Effector memory CD8-positive, alpha-beta T cell (primary cell): ENCODE data around the gene MRAP.

Experiments
- ATAC-seq: fragments of 150-1000 bp; cut with Tn5 transposase; replicated peaks from 2 replicates; pipeline ENCODE4 v1.10.0; 2021; ENCODE audit warnings: mild to moderate bottlenecking, moderate library complexity
- DNase-seq, 3 experiments: peaks; one replicate each; pipeline ENCODE4 v3.0.0; 2021
- H3K27ac Mint-ChIP-seq, 2 donors: one replicate each; pipeline ENCODE4 v1.8.0; 2022; ENCODE audit warnings: mild to moderate bottlenecking in 2 of 2, mixed read lengths in 2 of 2, moderate library complexity in 2 of 2
- H3K27me3 Mint-ChIP-seq, 2 donors: one replicate each; pipeline ENCODE4 v1.8.0; 2022; ENCODE audit warnings: mixed read lengths in 2 of 2
- H3K36me3 Mint-ChIP-seq: one replicate; pipeline ENCODE4 v1.8.0; 2022; ENCODE audit warnings: mild to moderate bottlenecking, moderate library complexity, mixed read lengths; ENCODE audit not compliant: insufficient read depth
- H3K4me1 Mint-ChIP-seq, 2 donors: one replicate each; pipeline ENCODE4 v1.8.0; 2022; ENCODE audit warnings: low read depth in 2 of 2, mixed read lengths in 2 of 2
- H3K4me3 Mint-ChIP-seq, 2 donors: one replicate each; pipeline ENCODE4 v1.8.0; 2022; ENCODE audit warnings: mild to moderate bottlenecking in 2 of 2, mixed read lengths in 2 of 2, moderate library complexity in 2 of 2
- H3K9me3 Mint-ChIP-seq, 2 donors: one replicate each; pipeline ENCODE4 v1.8.0; 2022; ENCODE audit warnings: mixed read lengths in 2 of 2

MRAP gene

DNA sequence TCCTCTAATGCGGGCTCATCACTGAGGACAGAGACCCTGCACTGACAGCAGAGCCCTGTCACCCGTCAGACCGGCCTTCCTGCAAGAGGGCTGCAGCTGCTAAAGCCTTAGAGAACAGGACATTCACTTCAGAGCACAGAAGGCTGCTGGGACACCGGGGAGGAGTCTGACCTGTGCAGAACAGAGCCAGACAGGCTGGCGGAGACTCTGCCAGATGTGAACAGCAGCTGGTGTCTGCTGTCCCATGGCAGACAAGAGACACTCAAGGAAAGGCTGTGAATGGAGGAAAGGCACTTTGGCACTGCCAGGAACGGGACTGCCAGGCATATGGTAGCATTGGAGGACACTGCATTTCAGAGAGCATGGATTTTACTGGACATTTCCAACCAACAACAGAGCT, 21.4 kb downstream of the MRAP start:
- no peak overlapping the region for H3K27ac Mint-ChIP-seq
- peaks cover 47% of the 10 kb centered on the region for H3K36me3 Mint-ChIP-seq
- DNase-seq (no peak), ATAC-seq (no peak)
- no peaks in the 10 kb centered on the region for H3K9me3 Mint-ChIP-seq
- no peaks in the 10 kb centered on the region for H3K27me3 Mint-ChIP-seq
- H3K4me3 Mint-ChIP-seq: no peak overlapping the region
- no peaks in the 10 kb centered on the region for H3K4me1 Mint-ChIP-seq

DNA sequence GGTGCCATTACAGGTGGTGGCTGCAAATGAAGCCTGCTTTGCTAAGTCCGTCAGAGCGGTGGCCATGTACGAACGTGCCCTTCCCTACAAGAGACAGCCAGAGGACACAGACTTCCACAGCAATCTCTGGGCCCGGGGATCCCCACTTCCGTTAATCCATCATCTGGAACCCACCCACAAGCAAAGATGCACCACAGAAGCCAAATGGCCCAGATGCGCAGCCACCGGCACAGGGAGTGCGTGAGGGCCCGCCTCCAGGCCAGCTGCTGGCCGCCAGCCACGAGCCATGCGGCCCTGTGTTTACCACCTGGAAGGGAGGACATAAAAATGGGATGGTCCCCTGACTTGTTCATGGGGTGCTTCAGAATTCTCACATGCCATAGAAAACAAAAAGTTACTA, 22.1 kb downstream of the MRAP start:
- no peak for ATAC-seq
- Mint-ChIP-seq H3K9me3 (no peaks in the 10 kb centered on the region), H3K36me3 (peaks cover 49% of the 10 kb centered on the region), H3K4me1 (no peaks in the 10 kb centered on the region), H3K27me3 (no peaks in the 10 kb centered on the region), H3K27ac (no peak overlapping the region), H3K4me3 (no peak overlapping the region)
- no peak for DNase-seq

DNA sequence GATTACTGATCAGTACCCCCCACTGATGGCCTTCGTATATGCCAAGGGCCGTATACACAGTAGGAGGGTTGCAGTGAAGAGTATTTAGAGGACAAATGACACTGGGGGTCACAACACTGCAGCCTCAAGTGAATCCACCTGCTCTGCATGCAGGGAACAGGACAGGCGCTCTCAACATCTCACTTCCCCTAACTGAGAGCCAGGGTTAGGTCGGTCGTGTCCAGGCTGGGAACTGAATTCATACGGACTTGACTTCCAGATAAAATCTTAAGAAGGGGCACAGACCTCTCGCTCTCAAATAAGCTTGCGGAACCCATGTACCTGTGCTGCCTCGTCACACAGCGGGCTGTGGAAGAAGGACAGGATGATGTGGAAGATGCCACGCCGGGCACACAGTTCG, 22.8 kb downstream of the MRAP start:
- no peak for DNase-seq
- Mint-ChIP-seq H3K36me3 (peaks cover 51% of the 10 kb centered on the region), H3K27me3 (no peaks in the 10 kb centered on the region), H3K4me3 (no peak overlapping the region), H3K9me3 (no peaks in the 10 kb centered on the region), H3K4me1 (no peaks in the 10 kb centered on the region), H3K27ac (no peak overlapping the region)
- no peak for ATAC-seq

DNA sequence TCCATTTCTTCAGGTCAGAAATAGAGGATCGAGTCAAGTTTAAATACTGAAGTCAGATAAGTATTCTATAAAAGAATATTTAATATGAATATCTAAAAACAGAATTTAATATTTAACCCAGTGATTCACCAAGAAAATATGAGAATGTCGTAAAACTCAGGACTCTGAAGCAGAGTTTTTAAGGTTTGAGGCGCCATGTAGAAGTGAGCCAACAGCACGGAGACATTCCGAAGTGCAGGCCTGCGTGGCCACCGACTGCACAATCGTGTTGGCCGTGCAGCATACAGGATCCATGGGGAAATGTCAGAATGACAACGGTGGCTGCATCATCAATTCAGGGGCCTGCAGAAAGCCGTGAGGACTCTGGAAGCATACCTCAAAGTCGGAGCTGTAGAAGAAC, 23.4 kb downstream of the MRAP start:
- DNase-seq (no peak), ATAC-seq (no peak)
- no peak overlapping the region for H3K4me3 Mint-ChIP-seq
- peaks cover 50% of the 10 kb centered on the region for H3K36me3 Mint-ChIP-seq
- no peaks in the 10 kb centered on the region for H3K9me3 Mint-ChIP-seq
- H3K27ac Mint-ChIP-seq: no peak overlapping the region
- H3K4me1 Mint-ChIP-seq: no peaks in the 10 kb centered on the region
- no peaks in the 10 kb centered on the region for H3K27me3 Mint-ChIP-seq

DNA sequence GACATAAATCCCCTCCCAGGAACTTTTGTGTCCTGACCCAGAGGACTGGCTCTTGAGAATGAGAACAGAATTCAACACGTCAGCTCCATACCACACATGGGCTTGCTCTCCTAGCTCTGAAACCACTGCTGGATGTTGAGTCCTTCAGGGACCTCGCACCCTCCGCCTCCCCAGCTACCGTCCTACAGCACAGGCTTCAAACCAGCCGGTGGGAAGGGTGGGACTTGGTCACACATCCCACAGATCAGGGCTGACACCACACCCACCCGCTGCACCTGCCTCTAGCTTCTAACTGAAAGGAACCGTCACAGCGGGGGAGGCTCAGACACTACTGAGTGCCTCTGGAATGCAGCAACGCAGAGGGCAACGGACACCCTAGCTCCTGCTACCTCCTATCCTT, 24.0 kb downstream of the MRAP start:
- no peak for DNase-seq
- no peak overlapping the region for H3K27ac Mint-ChIP-seq
- H3K9me3 Mint-ChIP-seq: no peaks in the 10 kb centered on the region
- no peaks in the 10 kb centered on the region for H3K4me1 Mint-ChIP-seq
- ATAC-seq: no peak
- no peaks in the 10 kb centered on the region for H3K27me3 Mint-ChIP-seq
- H3K4me3 Mint-ChIP-seq: no peak overlapping the region
- peaks cover 46% of the 10 kb centered on the region for H3K36me3 Mint-ChIP-seq

DNA sequence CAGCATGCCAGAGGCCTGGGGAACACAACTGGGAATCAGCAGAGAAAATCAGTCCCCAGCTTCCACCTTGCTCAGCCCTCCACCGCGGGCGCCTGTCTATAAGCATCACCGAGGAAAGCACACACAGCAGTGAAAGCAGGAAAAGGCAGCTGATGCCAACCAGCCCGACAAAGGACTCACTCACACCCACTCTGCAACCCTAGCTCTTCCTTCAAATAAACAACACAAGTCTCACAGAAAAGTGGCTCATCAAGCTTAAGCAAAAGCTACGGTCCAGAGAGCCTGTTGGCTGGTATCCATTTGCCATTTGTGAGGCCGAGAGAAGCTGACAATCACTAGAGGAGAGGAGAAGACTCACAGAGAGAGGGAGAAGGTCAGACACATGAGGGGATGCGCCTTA, 27.1 kb downstream of the MRAP start:
- ATAC-seq: no peak
- no peak overlapping the region for H3K4me3 Mint-ChIP-seq
- H3K27ac Mint-ChIP-seq: no peak overlapping the region
- no peak for DNase-seq
- H3K4me1 Mint-ChIP-seq: no peaks in the 10 kb centered on the region
- peaks cover 45% of the 10 kb centered on the region for H3K36me3 Mint-ChIP-seq
- H3K27me3 Mint-ChIP-seq: no peaks in the 10 kb centered on the region
- H3K9me3 Mint-ChIP-seq: no peaks in the 10 kb centered on the region

DNA sequence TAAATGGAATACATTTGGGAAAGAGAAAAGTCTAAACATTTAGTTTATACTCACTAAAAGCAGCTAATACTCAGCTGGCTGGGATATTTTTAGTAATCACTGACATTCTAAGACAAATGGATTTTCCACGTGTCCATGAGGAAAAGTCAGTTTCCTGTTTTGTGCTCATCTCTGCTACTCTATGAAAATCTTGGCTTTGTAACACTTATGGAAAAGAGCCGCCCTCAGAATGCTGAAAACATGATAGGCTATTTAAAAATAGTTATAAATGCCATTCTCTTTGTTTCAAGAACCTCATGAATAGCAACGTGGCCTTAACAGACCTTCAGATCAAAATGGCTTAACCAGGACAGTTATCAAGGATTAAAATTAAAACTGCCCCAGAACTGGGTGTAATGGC, 29.9 kb downstream of the MRAP start:
- Mint-ChIP-seq H3K27ac (peak overlapping the region in 1 of 2 donors; percentile 35), H3K4me3 (no peak overlapping the region), H3K36me3 (peaks cover 60% of the 10 kb centered on the region), H3K4me1 (no peaks in the 10 kb centered on the region), H3K27me3 (no peaks in the 10 kb centered on the region), H3K9me3 (no peaks in the 10 kb centered on the region)
- no peak for ATAC-seq
- no peak for DNase-seq

DNA sequence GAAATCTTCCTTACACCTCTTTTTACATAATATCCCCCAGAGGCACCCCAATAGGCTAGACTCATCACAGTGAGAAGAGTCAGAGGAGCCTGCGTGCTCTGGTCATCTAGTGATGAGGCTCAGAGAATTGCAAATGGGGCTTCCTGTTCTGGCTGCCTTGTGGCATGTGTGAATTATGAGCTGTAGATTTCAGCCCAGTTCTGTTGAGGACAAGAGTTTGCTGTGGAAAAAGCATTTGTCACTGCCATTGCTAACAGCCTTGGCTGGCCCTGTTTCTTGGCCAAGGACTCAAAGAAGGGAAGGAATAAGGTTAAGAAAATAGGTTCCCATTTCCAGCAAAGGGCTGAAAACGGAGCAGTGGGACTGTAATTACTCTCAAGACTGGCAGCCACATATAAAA, 30.7 kb downstream of the MRAP start:
- Mint-ChIP-seq H3K36me3 (peaks cover 60% of the 10 kb centered on the region), H3K27me3 (no peaks in the 10 kb centered on the region), H3K9me3 (no peaks in the 10 kb centered on the region), H3K4me3 (no peak overlapping the region), H3K27ac (no peak overlapping the region), H3K4me1 (no peaks in the 10 kb centered on the region)
- ATAC-seq: no peak
- no peak for DNase-seq

DNA sequence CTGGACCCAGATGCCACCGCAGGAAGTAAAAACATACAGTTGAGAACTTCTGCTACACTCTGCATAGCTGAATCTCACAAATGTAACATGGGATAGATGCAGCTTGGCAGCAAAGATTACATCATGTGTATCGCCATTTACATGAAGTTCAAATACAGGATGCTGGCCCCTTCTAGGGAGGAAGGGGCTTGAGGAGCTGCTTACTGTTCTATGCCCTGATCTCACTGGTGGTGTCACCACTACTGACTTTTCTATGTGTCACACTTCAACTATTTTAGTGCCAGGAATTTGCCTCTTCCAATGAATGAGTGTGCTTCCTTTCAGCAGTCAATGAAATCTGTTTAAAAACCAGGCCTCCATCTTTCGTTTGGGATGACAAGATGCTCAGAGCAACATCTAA, 31.1 kb downstream of the MRAP start:
- Mint-ChIP-seq H3K36me3 (peaks cover 60% of the 10 kb centered on the region), H3K27ac (no peak overlapping the region), H3K27me3 (no peaks in the 10 kb centered on the region), H3K9me3 (no peaks in the 10 kb centered on the region), H3K4me3 (no peak overlapping the region), H3K4me1 (no peaks in the 10 kb centered on the region)
- no peak for ATAC-seq
- DNase-seq: no peak

DNA sequence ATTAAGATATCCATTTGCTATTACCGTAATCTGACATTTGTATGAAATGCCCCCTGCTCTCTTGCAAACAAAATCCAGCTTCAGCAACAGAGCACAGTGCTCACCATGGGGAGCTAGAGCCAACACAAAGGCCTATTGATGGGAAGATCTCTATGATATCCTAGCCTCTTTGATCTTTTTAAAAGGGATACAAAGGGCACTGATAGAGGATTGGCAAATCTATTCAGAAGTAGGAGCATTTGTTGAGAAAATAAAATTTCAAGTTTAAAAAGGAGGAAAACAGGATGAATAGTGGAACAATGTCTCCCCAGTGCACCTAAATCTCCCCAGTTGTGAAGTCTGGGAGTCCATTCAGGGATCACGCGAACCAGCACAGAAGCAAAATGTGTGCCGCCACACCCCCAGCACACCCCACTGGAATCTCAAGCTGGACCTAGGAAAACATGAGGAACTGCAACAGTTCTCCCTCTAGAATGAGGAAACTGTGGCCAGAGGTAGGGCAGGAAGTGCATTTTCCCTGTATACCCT, 32.2 kb downstream of the MRAP start:
- peaks cover 0 to 3% of the 10 kb centered on the region in 2 donors for H3K4me1 Mint-ChIP-seq
- no peaks in the 10 kb centered on the region for H3K9me3 Mint-ChIP-seq
- H3K36me3 Mint-ChIP-seq: peaks cover 55% of the 10 kb centered on the region
- no peaks in the 10 kb centered on the region for H3K27me3 Mint-ChIP-seq
- no peak overlapping the region for H3K4me3 Mint-ChIP-seq
- no peak for ATAC-seq
- no peak for DNase-seq
- H3K27ac Mint-ChIP-seq: no peak overlapping the region

DNA sequence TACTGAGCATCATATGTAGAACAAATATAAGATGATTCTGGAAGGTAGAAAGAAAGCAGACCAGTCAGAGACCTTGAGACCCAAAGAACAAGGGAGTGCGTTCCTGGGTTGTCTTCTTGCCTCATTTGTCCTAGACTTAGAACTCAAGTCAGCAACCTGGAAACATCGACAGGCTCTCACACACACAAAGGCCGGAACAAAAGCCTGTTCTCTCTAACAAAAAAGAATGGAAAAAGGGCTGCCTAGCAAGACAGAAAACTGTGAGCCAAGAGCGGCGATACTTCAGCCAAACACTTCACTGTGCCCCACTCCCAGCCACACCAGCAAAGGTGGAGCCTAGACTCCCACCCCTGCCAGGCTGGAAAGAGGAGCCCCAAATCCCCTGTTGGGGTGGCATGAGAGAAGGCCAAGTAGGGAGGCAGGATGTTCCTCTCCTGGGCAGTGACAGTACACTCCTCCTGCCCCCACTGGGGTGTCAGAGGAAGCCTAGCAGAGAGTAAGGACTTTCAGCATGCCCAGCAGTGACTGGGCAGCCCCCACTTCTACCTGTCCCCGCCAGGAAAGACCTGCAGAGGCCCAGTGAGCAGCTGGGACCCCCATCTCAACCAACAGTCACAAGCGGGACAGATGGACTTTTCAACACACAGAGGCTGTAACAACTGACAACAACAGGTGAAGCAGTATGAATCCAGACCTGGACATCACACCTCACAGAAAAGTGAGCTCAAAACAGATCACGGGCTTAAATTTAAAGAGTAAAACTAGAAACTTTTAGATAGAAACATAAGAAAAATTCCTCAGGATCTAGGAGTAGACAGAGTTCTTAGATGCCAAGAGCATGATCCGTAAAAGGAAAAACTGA, 33.0 kb downstream of the MRAP start:
- Mint-ChIP-seq H3K27ac (peak overlapping the region; percentile 16 to 52), H3K9me3 (no peaks in the 10 kb centered on the region), H3K4me1 (peaks cover 0 to 3% of the 10 kb centered on the region in 2 donors), H3K4me3 (peak overlapping the region in 1 of 2 donors; percentile 6), H3K27me3 (no peaks in the 10 kb centered on the region), H3K36me3 (peaks cover 48% of the 10 kb centered on the region)
- ATAC-seq (no peak), DNase-seq (no peak)

DNA sequence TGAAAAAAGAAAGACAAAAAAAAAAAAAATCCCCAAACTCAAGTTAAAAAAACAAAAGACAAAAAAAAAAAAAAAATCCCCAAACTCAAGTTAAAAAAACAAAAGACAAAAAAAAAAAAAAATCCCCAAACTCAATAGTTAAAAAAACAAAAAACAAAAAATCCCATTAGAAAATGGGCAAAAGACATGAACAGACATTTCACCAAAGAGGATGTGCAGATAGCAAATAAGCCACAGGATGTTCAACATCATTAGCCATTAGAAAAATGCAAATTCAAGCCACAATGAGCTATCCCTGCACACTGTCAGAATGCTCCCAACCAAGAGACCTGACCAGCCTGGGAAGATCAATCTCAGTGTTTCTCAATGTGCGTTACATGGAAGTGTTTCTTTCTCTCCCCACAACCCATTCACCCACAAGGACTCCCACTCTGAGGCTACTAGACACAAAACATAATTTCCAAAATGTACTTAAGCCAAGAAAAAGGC, 33.9 kb downstream of the MRAP start:
- Mint-ChIP-seq H3K27ac (peak overlapping the region; percentile 16 to 52), H3K4me3 (peak overlapping the region in 1 of 2 donors; percentile 6), H3K4me1 (peaks cover 0 to 3% of the 10 kb centered on the region in 2 donors), H3K27me3 (no peaks in the 10 kb centered on the region), H3K9me3 (no peaks in the 10 kb centered on the region), H3K36me3 (peaks cover 47% of the 10 kb centered on the region)
- no peak for ATAC-seq
- no peak for DNase-seq

DNA sequence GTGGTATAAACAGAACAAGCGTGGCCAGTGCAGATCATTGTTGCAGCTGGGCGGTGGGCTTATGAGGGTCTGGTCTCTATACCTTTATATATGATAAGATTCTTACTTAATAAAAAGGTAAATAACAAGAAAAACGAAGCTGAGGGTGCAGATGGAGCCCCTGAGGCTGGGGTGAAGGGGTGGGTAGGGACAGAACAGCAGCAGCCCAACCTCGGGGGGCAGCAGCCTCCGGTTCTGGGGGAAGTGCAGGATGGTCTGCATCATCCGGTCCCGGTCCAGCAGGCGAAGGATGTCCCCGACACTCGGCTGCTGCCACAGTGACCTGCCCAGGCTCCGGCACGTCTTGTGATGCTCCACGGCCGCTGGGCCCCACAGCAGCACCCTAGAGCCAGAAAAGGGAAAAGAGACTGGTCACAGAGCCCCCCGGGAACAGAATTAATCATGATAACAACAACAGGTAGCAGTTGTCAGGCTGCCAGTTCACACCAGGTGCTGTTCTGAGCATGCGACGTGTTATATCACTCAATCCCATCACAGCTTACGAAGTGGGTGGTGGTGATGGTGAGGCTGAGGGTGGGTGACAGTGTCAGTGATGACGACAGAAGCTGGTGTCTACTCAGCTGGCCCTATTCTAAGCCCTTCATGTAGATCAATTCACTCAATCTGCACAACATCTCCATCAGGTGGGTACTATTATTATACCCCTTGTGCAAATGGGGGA, 35.5 kb downstream of the MRAP start:
- H3K4me1 Mint-ChIP-seq: peaks cover 0 to 3% of the 10 kb centered on the region in 2 donors
- no peak for DNase-seq
- no peaks in the 10 kb centered on the region for H3K27me3 Mint-ChIP-seq
- H3K27ac Mint-ChIP-seq: no peak overlapping the region
- no peak overlapping the region for H3K4me3 Mint-ChIP-seq
- peaks cover 61% of the 10 kb centered on the region for H3K36me3 Mint-ChIP-seq
- no peak for ATAC-seq
- no peaks in the 10 kb centered on the region for H3K9me3 Mint-ChIP-seq
